Panc1 (cell line): Measurements from ENCODE around the gene TMPRSS5. TPM values are rescaled to one million over a fixed set of nuclear protein-coding genes. Genes with fewer than 3 reads are reported as not detected.
A peak's percentile ranks its signal among the peaks of the same experiment; 100 is the strongest.

Experiments used
- ATAC-seq: fragments of 200-7000 bp; cut with Tn5 transposase; 2 replicates; pipeline ENCODE4 v1.9.1; 2020; ENCODE audit warnings: mild to moderate bottlenecking, moderate library complexity
- BruUV-seq: library from RNA; stranded (reverse); fragments of 400-500 nt; replicated peaks from 2 replicates; lab custom pipeline; 2021; lab: Mats Ljungman, UMichigan
- CTCF ChIA-PET: fragments of 300-600 bp; sonication (Branson Sonifier 250); formaldehyde crosslinking; loops from one replicate; lab custom pipeline; 2022; ENCODE audit warnings: antibody characterized with exemption; lab: Charles Lee
- POLR2A ChIA-PET: fragments of 300-600 bp; sonication (Branson Sonifier 250); formaldehyde crosslinking; loops from one replicate; lab custom pipeline; 2022; ENCODE audit warnings: antibody characterized with exemption; lab: Charles Lee
- DNase-seq: peaks from one replicate; pipeline ENCODE4 v3.0.0-alpha.2; 2010; ENCODE audit warnings: low read depth, low spot score
- H3K27ac ChIP-seq: 2 replicates; pipeline ENCODE4 v1.5.1; 2011; ENCODE audit warnings: mild to moderate bottlenecking, low read length, inconsistent platforms
- H3K27me3 ChIP-seq: fragments of 200-500 bp; sonication (Bioruptor generic); 2 replicates; pipeline ENCODE4 v1.6.0; 2014; ENCODE audit warnings: low read length, inconsistent platforms; ENCODE audit not compliant: control insufficient read depth, insufficient read depth
- H3K36me3 ChIP-seq: fragments of 200-500 bp; sonication (Bioruptor generic); 2 replicates; pipeline ENCODE4 v1.5.1; 2014; ENCODE audit warnings: inconsistent platforms, mild to moderate bottlenecking, low read length, moderate library complexity; ENCODE audit not compliant: control insufficient read depth, insufficient read depth
- H3K4me1 ChIP-seq: 2 replicates; pipeline ENCODE4 v1.5.1; 2011; ENCODE audit warnings: inconsistent platforms, mild to moderate bottlenecking, low read length, moderate library complexity; ENCODE audit not compliant: control insufficient read depth, insufficient read depth
- H3K4me3 ChIP-seq, 2 experiments: 2 replicates each; pipeline ENCODE4 v1.5.1; 2011 to 2012; ENCODE audit warnings: low read depth in 2 of 2, low read length in 2 of 2, mild to moderate bottlenecking in 2 of 2, inconsistent platforms in 1 of 2, moderate library complexity in 1 of 2
- H3K9me3 ChIP-seq: fragments of 200-500 bp; sonication (Bioruptor generic); 2 replicates; pipeline ENCODE4 v1.5.1; 2014; ENCODE audit warnings: low read depth, mild to moderate bottlenecking, inconsistent platforms, low read length, moderate library complexity; ENCODE audit not compliant: control insufficient read depth, insufficient read depth
- CTCF ChIP-seq: fragments of 450-650 bp; IDR thresholded peaks from 2 replicates; pipeline ENCODE4 v1.5.1; 2017; ENCODE audit warnings: mild to moderate bottlenecking
- POLR2AphosphoS5 ChIP-seq: IDR thresholded peaks from 2 replicates; pipeline ENCODE4 v1.6.1; 2012; ENCODE audit warnings: mild to moderate bottlenecking, low read depth, low read length, moderate library complexity
- REST ChIP-seq, 2 experiments: IDR thresholded peaks; 2 replicates each; pipeline ENCODE4 v1.6.1; 2011 to 2012; ENCODE audit warnings: low read depth in 2 of 2, control low read depth in 1 of 2, low read length in 1 of 2, mild to moderate bottlenecking in 1 of 2, moderate library complexity in 1 of 2; ENCODE audit not compliant: insufficient read depth in 1 of 2
- SIN3A ChIP-seq: IDR thresholded peaks from 2 replicates; pipeline ENCODE4 v1.6.1; 2012; ENCODE audit warnings: low read depth, mild to moderate bottlenecking, low read length, moderate library complexity, borderline replicate concordance; ENCODE audit not compliant: insufficient read depth
- TCF7L2 ChIP-seq: IDR thresholded peaks from 2 replicates; pipeline ENCODE4 v1.6.1; 2011; ENCODE audit warnings: mild to moderate bottlenecking, low read depth, low read length, inconsistent platforms
- in situ Hi-C: cut with HindIII; loops from 2 replicates; pipeline ENCODE4 v1.10.0; 2016; ENCODE audit warnings: low sequenced_read_pairs, low pct_unique_long_range_greater_than_20kb
- intact Hi-C: fragments of 100-400 bp; cut with micrococcal nuclease; formaldehyde crosslinking; loops from one replicate; pipeline ENCODE4 v1.10.0; 2022; ENCODE audit not compliant: unreplicated experiment
- total RNA-seq: library from RNA; stranded (reverse); gene quantifications from one replicate; pipeline ENCODE4 v1.2.1, GENCODE V29; 2021; ENCODE audit not compliant: unreplicated experiment

TMPRSS5 gene
- total RNA-seq, 1 experiment from 2014 or later: 0.85 TPM

- TF ChIP-seq POLR2AphosphoS5 (no peak), CTCF (no peak), TCF7L2 (no peak), REST (IDR thresholded peaks at IDR 0.05; ENCODE audit: insufficient read depth in 1 of 2, low read depth in 2 of 2, low read length in 1 of 2) (no peak), SIN3A (no peak)
- Histone ChIP-seq H3K27ac (no peak overlapping the region), H3K27me3 (no peaks in the 10 kb centered on the region), H3K4me3 (no peak overlapping the region), H3K9me3 (no peaks in the 10 kb centered on the region), H3K4me1 (no peaks in the 10 kb centered on the region), H3K36me3 (no peaks in the 10 kb centered on the region)
- CTCF ChIA-PET: no interaction called here
- DNase-seq (no peak), ATAC-seq (no peak)
- POLR2A ChIA-PET: no interaction called here
- no TSS peak for BruUV-seq
- intact Hi-C loops: no loop called here
- in situ Hi-C loops: no loop called here
Measured at GRCh38 chr11:113701491-113701890, 4.6 kb downstream of the TMPRSS5 start.

- in situ Hi-C loops (no loop called here), intact Hi-C loops (no loop called here)
- H3K9me3 ChIP-seq: no peaks in the 10 kb centered on the region
- no peak overlapping the region for H3K4me3 ChIP-seq
- H3K27me3 ChIP-seq: no peaks in the 10 kb centered on the region
- peak; percentile 26; the same call in 1 of the 2 replicates for ATAC-seq
- CTCF ChIA-PET: no interaction called here
- peak overlapping the region; percentile 20; the same call in 1 of the 2 replicates for H3K27ac ChIP-seq
- POLR2A ChIA-PET: no interaction called here
- H3K36me3 ChIP-seq: no peaks in the 10 kb centered on the region
- TF ChIP-seq TCF7L2 (no peak), POLR2AphosphoS5 (no peak), SIN3A (no peak), REST (IDR thresholded peaks at IDR 0.05; ENCODE audit: insufficient read depth in 1 of 2, low read depth in 2 of 2, low read length in 1 of 2) (no peak), CTCF (no peak)
- DNase-seq: no peak
- H3K4me1 ChIP-seq: no peaks in the 10 kb centered on the region
- no TSS peak for BruUV-seq
Measured at GRCh38 chr11:113698515-113698914, 7.6 kb downstream of the TMPRSS5 start.
